Body of pancreas (tissue), 4 donors: ENCODE data around the gene LTC4S. TPM values are rescaled to one million over a fixed set of nuclear protein-coding genes. Genes with fewer than 3 reads are reported as not detected.

ENCODE experiments used
- ATAC-seq: fragments of 150-250 bp; one replicate; pipeline ENCODE4 v1.9.1; 2016
- DNase-seq, 4 donors: peaks; one replicate each; pipeline ENCODE4 v3.0.0-alpha.2; 2019
- H3K27ac ChIP-seq, 4 donors: fragments of 200-600 bp; sonication (generic); 1 replicate in 3 of 4; 2 replicates in 1 of 4; pipeline versions ENCODE4 v1.5.1 to v1.6.1; 2016 to 2019; ENCODE audit warnings: mild to moderate bottlenecking in 1 of 4, mixed read lengths in 1 of 4, moderate library complexity in 1 of 4
- H3K27me3 ChIP-seq, 2 donors: fragments of 200-600 bp; sonication (generic); one replicate each; pipeline ENCODE4 v1.6.0; 2016; ENCODE audit warnings: mild to moderate bottlenecking in 1 of 2
- H3K36me3 ChIP-seq, 2 donors: fragments of 200-600 bp; sonication (generic); replicated peaks in 1 of 2; 2 replicates each; pipeline ENCODE4 v1.5.1; 2016; ENCODE audit warnings: low read depth in 2 of 2; ENCODE audit not compliant: insufficient read depth in 1 of 2
- H3K4me1 ChIP-seq: fragments of 200-600 bp; sonication (generic); one replicate; pipeline ENCODE4 v1.6.0; 2016
- H3K4me3 ChIP-seq, 2 donors: fragments of 200-600 bp; sonication (generic); 1 replicate in 1 of 2; 2 replicates in 1 of 2; pipeline ENCODE4 v1.5.1; 2016 to 2019
- H3K9me3 ChIP-seq, 3 donors: fragments of 200-600 bp; sonication (generic); 1 replicate in 2 of 3; 2 replicates in 1 of 3; pipeline ENCODE4 v1.5.1; 2016
- CTCF ChIP-seq, 7 experiments: fragments of 450-650 bp in 4 of 7; fragments of 200-600 bp in 3 of 7; sonication (generic) in 3 of 7; IDR thresholded peaks; one replicate each; pipeline ENCODE4 v1.5.1; 2016 to 2019; ENCODE audit warnings: antibody characterized with exemption in 7 of 7
- POLR2A ChIP-seq, 3 donors: fragments of 450-650 bp; IDR thresholded peaks; one replicate each; pipeline ENCODE4 v1.6.1; 2016; ENCODE audit warnings: antibody characterized with exemption in 3 of 3, mild to moderate bottlenecking in 2 of 3
- WGBS, 2 donors: methylation state at CpG; one replicate each; pipeline ENCODE4 v1.1.5; 2017; 5-methylcytosine and 5-hydroxymethylcytosine counted together
- intact Hi-C: fragments of 100-400 bp; cut with DNase I; formaldehyde crosslinking; loops from one replicate; pipeline ENCODE4 v1.15.1; 2023
- total RNA-seq, 2 donors: library from RNA; depleted of rRNA; stranded (reverse); fragments of >200 nt; gene quantifications; one replicate each; pipeline ENCODE4 v1.1.0, GENCODE V29; 2016

Gene LTC4S
- total RNA-seq, 2 donors from 2014 or later = 10.6 to 16.2 TPM

GRCh38 chr5:179829732-179830435 lies 36.1 kb downstream of the LTC4S start:
- TF ChIP-seq POLR2A (IDR thresholded peaks at IDR 0.05) = no peak

GRCh38 chr5:179830818-179831468 lies 37.2 kb downstream of the LTC4S start:
- Histone ChIP-seq H3K27ac (no peak overlapping the region), H3K4me1 (peaks cover 12% of the 10 kb centered on the region), H3K4me3 (no peak overlapping the region), H3K9me3 (no peaks in the 10 kb centered on the region), H3K27me3 (no peaks in the 10 kb centered on the region), H3K36me3 (peaks cover 29 to 44% of the 10 kb centered on the region in 2 donors)
- 86 to 93% methylated on average over 7 of the region's 7 CpGs for WGBS, 2 donors
- intact Hi-C loops = no loop called here
- ATAC-seq (no peak), DNase-seq (no peak)
- TF ChIP-seq CTCF (IDR thresholded peaks at IDR 0.05) = no peak
- no peak for TF ChIP-seq POLR2A (IDR thresholded peaks at IDR 0.05)

More at GRCh38 chr5:179829732-179830435, 36.1 kb downstream of the LTC4S start:
- Histone ChIP-seq H3K36me3 (peaks cover 27 to 49% of the 10 kb centered on the region in 2 donors), H3K4me1 (peaks cover 22% of the 10 kb centered on the region), H3K27ac (peak overlapping the region in 1 of 4 donors; percentile 15), H3K27me3 (no peaks in the 10 kb centered on the region), H3K9me3 (no peaks in the 10 kb centered on the region), H3K4me3 (no peak overlapping the region)
- no peak for DNase-seq
- intact Hi-C loops = no loop called here
- ATAC-seq = no peak
- WGBS, 2 donors = 73 to 77% methylated on average over 7 of the region's 7 CpGs

DNA sequence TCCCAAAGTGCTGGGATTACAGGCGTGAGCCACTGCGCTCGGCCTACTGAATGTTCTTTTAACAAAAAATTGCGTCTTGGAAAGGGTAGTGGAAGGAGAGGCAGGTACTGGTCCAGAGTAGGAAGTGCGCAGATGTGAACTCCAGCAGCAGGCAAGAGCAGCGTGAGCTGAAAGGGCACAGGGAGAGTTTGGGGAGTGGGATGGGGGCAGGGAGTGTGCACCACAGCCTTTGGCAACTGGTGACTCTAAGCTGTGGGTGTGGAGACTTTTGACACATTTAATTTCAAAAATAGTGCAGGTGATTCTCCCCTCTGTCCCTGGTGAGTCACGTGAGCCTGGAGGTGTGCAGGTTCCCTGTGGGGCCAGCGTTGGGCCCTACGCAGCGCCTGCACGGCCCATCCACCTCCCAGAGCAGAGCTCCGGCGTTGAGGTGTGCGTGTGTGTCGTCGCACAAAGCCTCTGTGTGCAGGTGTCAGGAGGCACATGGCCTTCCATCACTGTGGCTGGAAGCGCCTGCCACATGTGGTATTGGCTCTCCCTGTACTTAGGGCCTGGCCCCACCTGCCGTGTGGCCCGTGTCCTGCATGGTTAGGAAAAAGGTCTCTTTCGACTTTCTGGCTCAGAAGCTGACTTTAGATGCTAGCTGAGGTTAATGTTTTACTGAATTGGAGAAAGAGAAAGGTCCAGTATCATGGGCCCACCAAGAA lies 38.4 kb downstream of the LTC4S start:
- Histone ChIP-seq H3K4me3 (no peak overlapping the region), H3K36me3 (peaks cover 31 to 46% of the 10 kb centered on the region in 2 donors), H3K4me1 (peaks cover 16% of the 10 kb centered on the region), H3K9me3 (no peaks in the 10 kb centered on the region), H3K27ac (no peak overlapping the region), H3K27me3 (no peaks in the 10 kb centered on the region)
- WGBS, 2 donors = 89 to 92% methylated on average over 17 to 20 of the region's 20 CpGs
- DNase-seq (no peak), ATAC-seq (no peak)
- TF ChIP-seq CTCF (IDR thresholded peaks at IDR 0.05) (no peak), POLR2A (IDR thresholded peaks at IDR 0.05) (no peak)
- intact Hi-C loops = no loop called here

- no peak for TF ChIP-seq POLR2A (IDR thresholded peaks at IDR 0.05)
- TF ChIP-seq CTCF (IDR thresholded peaks at IDR 0.05) = no peak
Observed at GRCh38 chr5:179833056-179833708, 39.4 kb downstream of the LTC4S start.

GRCh38 chr5:179833709-179834070 lies 39.9 kb downstream of the LTC4S start:
- WGBS, 2 donors = 88 to 94% methylated on average over 2 to 3 of the region's 3 CpGs

More at GRCh38 chr5:179833056-179833708, 39.4 kb downstream of the LTC4S start:
- 87 to 93% methylated on average over 7 to 23 of the region's 23 CpGs for WGBS, 2 donors
- H3K27me3 ChIP-seq = no peaks in the 10 kb centered on the region
- H3K9me3 ChIP-seq = no peaks in the 10 kb centered on the region
- peaks cover 39 to 50% of the 10 kb centered on the region in 2 donors for H3K36me3 ChIP-seq
- H3K4me3 ChIP-seq = no peak overlapping the region
- ATAC-seq (no peak), DNase-seq (no peak)
- H3K4me1 ChIP-seq = peaks cover 18% of the 10 kb centered on the region
- H3K27ac ChIP-seq = no peak overlapping the region
- intact Hi-C loops = no loop called here

More at GRCh38 chr5:179833709-179834070, 39.9 kb downstream of the LTC4S start:
- H3K27ac ChIP-seq = no peak overlapping the region
- DNase-seq (no peak), ATAC-seq (no peak)
- H3K4me3 ChIP-seq = no peak overlapping the region
- H3K4me1 ChIP-seq = peaks cover 23% of the 10 kb centered on the region
- intact Hi-C loops = no loop called here
- H3K27me3 ChIP-seq = no peaks in the 10 kb centered on the region
- TF ChIP-seq CTCF (IDR thresholded peaks at IDR 0.05) = no peak
- TF ChIP-seq POLR2A (IDR thresholded peaks at IDR 0.05) = no peak
- peaks cover 43 to 50% of the 10 kb centered on the region in 2 donors for H3K36me3 ChIP-seq
- H3K9me3 ChIP-seq = no peaks in the 10 kb centered on the region
